Measurements from ENCODE around the gene NFKB2.

NFKB2 gene

GRCh38 chr10:102450374-102451104 is 55.0 kb downstream of the NFKB2 start:
- peak; percentile 76 for DNase-seq (ENCODE audit: low read depth, low spot score)

GRCh38 chr10:102451105-102451969 is 55.8 kb downstream of the NFKB2 start, which contains the start of gene C10orf95:
Gene C10orf95, minus strand, starts transcription at chr10:102451543. Its CDS starts 450 bp downstream, at chr10:102451093.
- DNase-seq (ENCODE audit: low read depth, low spot score): no peak

All from ELF-1 (cell line).